CD8-positive, alpha-beta memory T cell (primary cell): ENCODE measurements around the gene WBP2NL. TPM values are rescaled to one million over a fixed set of nuclear protein-coding genes. Genes with fewer than 3 reads are reported as not detected.
A peak's percentile ranks its signal among the peaks of the same experiment; 100 is the strongest.

ENCODE experiments used
- CTCF ChIA-PET: fragments of 350-600 bp; sonication (Branson Sonifier 250); formaldehyde crosslinking; loops from one replicate; lab custom pipeline; 2021; ENCODE audit warnings: antibody characterized with exemption; lab: Charles Lee
- POLR2A ChIA-PET: fragments of 350-600 bp; sonication (Branson Sonifier 250); formaldehyde crosslinking; loops from one replicate; lab custom pipeline; 2021; ENCODE audit warnings: antibody characterized with exemption; lab: Charles Lee
- DNase-seq, 5 donors: peaks; one replicate each; pipeline versions ENCODE4 v3.0.0 to v3.0.0-alpha.2; 2020 to 2022; ENCODE audit warnings: mixed read lengths in 1 of 5
- H3K27ac ChIP-seq: one replicate; pipeline ENCODE4 v1.7.0; 2013; ENCODE audit warnings: low read depth, mild to moderate bottlenecking, low read length, moderate library complexity
- H3K27me3 ChIP-seq: 2 replicates; pipeline ENCODE4 v1.7.0; 2013; ENCODE audit warnings: low read length, mild to moderate bottlenecking; ENCODE audit not compliant: insufficient read depth, poor library complexity, severe bottlenecking
- H3K36me3 ChIP-seq: 2 replicates; pipeline ENCODE4 v1.7.0; 2013; ENCODE audit warnings: mild to moderate bottlenecking, low read length, moderate library complexity; ENCODE audit not compliant: insufficient read depth
- H3K4me1 ChIP-seq: 2 replicates; pipeline ENCODE4 v1.7.0; 2013; ENCODE audit warnings: mild to moderate bottlenecking, low read length, moderate library complexity; ENCODE audit not compliant: insufficient read depth
- H3K4me3 ChIP-seq: 2 replicates; pipeline ENCODE4 v1.7.0; 2013; ENCODE audit warnings: mild to moderate bottlenecking, low read length
- H3K9me3 ChIP-seq: 2 replicates; pipeline ENCODE4 v1.7.0; 2013; ENCODE audit warnings: mild to moderate bottlenecking, low read length
- H3K27ac Mint-ChIP-seq, 8 donors: one replicate each; pipeline ENCODE4 v1.8.0; 2020 to 2021; ENCODE audit warnings: mixed read lengths in 8 of 8, mild to moderate bottlenecking in 6 of 8, inconsistent platforms in 3 of 8, moderate library complexity in 3 of 8
- H3K27me3 Mint-ChIP-seq, 2 donors: one replicate each; pipeline ENCODE4 v1.8.0; 2020 to 2021; ENCODE audit warnings: mixed read lengths in 2 of 2, mild to moderate bottlenecking in 1 of 2, moderate library complexity in 1 of 2
- H3K36me3 Mint-ChIP-seq, 3 donors: one replicate each; pipeline ENCODE4 v1.8.0; 2020 to 2021; ENCODE audit warnings: mixed read lengths in 3 of 3, inconsistent platforms in 1 of 3, mild to moderate bottlenecking in 1 of 3
- H3K4me1 Mint-ChIP-seq, 3 donors: one replicate each; pipeline ENCODE4 v1.8.0; 2020 to 2021; ENCODE audit warnings: mixed read lengths in 3 of 3, inconsistent platforms in 1 of 3, mild to moderate bottlenecking in 1 of 3
- H3K4me3 Mint-ChIP-seq, 7 donors: one replicate each; pipeline ENCODE4 v1.8.0; 2020 to 2021; ENCODE audit warnings: mixed read lengths in 7 of 7, mild to moderate bottlenecking in 6 of 7, moderate library complexity in 4 of 7, inconsistent platforms in 2 of 7
- H3K9me3 Mint-ChIP-seq, 5 donors: one replicate each; pipeline ENCODE4 v1.8.0; 2020 to 2022; ENCODE audit warnings: mixed read lengths in 5 of 5, mild to moderate bottlenecking in 3 of 5, moderate library complexity in 2 of 5, inconsistent platforms in 1 of 5
- polyA plus RNA-seq: library from polyadenylated mRNA; unstranded; fragments of 300-500 nt; fragmentation: Illumina TruSeq; gene quantifications from one replicate; pipeline ENCODE4 v1.2.3, GENCODE V29; 2021
- total RNA-seq, 2 experiments: library from RNA; stranded (reverse); gene quantifications; one replicate each; pipeline ENCODE4 v1.2.3, GENCODE V29; 2021

WBP2NL gene
- total and polyA plus RNA-seq, 3 experiments from 2014 or later: 0.66 to 0.82 (median 0.70) TPM

DNA sequence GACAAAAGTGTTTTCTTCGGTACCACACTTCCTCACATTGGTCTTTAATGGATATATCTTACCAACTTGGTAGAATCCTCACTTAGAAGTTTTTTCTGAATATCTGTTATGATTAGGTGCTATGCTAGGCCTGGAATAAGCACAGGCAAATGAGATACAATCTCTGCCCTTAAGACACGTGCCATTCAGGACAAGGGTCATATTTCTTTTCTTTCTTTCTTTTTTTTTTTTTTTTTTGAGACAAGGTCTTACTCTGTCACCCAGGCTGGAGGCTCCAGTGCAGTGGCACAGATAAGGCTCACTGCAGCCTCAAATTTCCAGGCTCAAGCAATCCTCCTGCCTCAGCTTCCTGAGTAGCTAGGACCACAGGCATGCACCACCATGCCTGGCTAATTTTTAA is 23.0 kb downstream of the WBP2NL start:
- H3K36me3 Mint-ChIP-seq: peaks cover 0 to 1% (median 0%) of the 10 kb centered on the region in 3 donors
- ChIA-PET POLR2A (no interaction called here), CTCF (no interaction called here)
- H3K27ac Mint-ChIP-seq: no peak overlapping the region
- Histone ChIP-seq H3K27ac (no peak overlapping the region), H3K36me3 (no peaks in the 10 kb centered on the region), H3K4me3 (no peak overlapping the region), H3K27me3 (no peaks in the 10 kb centered on the region), H3K4me1 (peaks cover 9% of the 10 kb centered on the region), H3K9me3 (no peaks in the 10 kb centered on the region)
- H3K4me1 Mint-ChIP-seq: peaks cover 10 to 17% (median 10%) of the 10 kb centered on the region in 3 donors
- H3K27me3 Mint-ChIP-seq: peaks cover 4 to 11% of the 10 kb centered on the region in 2 donors
- no peak for DNase-seq
- H3K9me3 Mint-ChIP-seq: no peaks in the 10 kb centered on the region
- H3K4me3 Mint-ChIP-seq: no peak overlapping the region

DNA sequence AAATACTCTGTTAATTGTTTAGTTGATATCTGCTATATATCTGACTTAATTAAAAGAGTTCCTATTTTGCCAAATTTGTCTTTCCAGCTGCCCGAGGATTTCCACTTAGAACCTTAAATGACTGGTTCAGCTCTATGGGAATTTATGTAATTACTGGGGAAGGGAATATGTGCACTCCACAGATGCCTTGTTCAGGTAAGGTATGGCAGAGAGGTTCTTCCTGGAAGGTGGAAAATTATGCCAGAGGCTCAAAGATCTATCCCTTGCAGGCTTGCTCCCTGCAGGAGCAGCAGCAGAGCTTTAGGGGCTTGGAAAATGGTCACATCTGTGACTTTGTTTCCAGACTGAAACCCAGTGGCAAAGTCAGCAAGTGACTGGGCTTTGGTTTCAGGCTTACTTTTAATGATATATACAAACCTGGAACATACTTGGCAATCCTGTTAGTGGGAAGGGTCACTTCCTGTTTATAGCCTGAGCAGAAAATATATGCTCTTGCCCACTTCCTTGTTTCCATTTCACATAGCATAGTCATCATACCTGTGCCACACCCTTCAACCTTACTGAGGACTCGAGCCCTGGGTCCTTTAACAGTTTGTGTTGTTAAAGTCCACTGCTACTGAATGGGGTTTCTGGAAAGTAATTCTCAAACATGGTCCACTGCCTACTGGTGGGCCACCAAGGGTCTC is 23.7 kb downstream of the WBP2NL start:
- Mint-ChIP-seq H3K4me1 (peaks cover 10 to 17% (median 10%) of the 10 kb centered on the region in 3 donors), H3K36me3 (no peaks in the 10 kb centered on the region), H3K27ac (peak overlapping the region in 4 of 8 donors; percentile 31 to 70 (median 64)), H3K27me3 (peaks cover 3 to 4% of the 10 kb centered on the region in 2 donors), H3K4me3 (no peak overlapping the region), H3K9me3 (no peaks in the 10 kb centered on the region)
- CTCF ChIA-PET: no interaction called here
- Histone ChIP-seq H3K9me3 (no peaks in the 10 kb centered on the region), H3K36me3 (no peaks in the 10 kb centered on the region), H3K27ac (no peak overlapping the region), H3K27me3 (no peaks in the 10 kb centered on the region), H3K4me3 (no peak overlapping the region), H3K4me1 (peaks cover 9% of the 10 kb centered on the region)
- POLR2A ChIA-PET: no interaction called here
- no peak for DNase-seq

DNA sequence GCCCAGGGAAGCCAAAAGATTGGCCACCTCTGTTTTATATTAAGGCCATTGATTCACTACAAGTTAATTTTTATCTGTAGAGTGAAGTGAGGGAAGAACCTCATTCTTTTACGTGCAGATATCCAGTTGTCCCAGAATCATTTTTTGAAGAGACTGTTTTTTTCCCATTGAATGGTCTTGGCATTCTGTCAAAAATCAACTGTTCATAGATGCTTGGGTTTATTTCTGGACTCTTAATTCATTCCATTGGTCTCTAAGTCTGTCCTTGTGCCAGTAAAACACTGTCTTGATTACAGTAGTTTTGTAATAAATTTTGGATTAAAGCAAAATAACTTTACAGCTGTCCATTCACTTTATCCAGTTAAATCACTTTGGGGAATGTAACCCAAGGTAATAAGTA is 26.8 kb downstream of the WBP2NL start:
- Mint-ChIP-seq H3K4me3 (no peak overlapping the region), H3K27me3 (peaks cover 0 to 1% of the 10 kb centered on the region in 2 donors), H3K4me1 (peaks cover 10 to 17% (median 10%) of the 10 kb centered on the region in 3 donors), H3K9me3 (no peaks in the 10 kb centered on the region), H3K27ac (no peak overlapping the region), H3K36me3 (no peaks in the 10 kb centered on the region)
- no peak overlapping the region for H3K4me3 ChIP-seq
- ChIA-PET POLR2A (no interaction called here), CTCF (no interaction called here)
- H3K27ac ChIP-seq: no peak overlapping the region
- DNase-seq: no peak
- H3K4me1 ChIP-seq: peaks cover 9% of the 10 kb centered on the region
- H3K27me3 ChIP-seq: no peaks in the 10 kb centered on the region
- no peaks in the 10 kb centered on the region for H3K36me3 ChIP-seq
- H3K9me3 ChIP-seq: no peaks in the 10 kb centered on the region

DNA sequence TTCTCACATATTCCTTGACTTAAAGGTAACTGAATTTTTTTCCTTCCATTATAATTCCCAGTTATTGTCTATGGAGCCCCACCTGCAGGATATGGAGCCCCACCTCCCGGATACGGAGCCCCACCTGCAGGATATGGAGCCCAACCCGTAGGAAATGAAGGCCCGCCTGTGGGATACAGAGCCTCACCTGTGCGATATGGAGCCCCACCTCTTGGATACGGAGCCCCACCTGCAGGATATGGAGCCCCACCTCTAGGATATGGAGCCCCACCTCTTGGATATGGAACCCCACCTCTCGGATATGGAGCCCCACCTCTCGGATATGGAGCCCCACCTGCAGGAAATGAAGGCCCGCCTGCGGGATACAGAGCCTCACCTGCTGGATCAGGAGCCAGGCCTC is 28.1 kb downstream of the WBP2NL start:
- CTCF ChIA-PET: no interaction called here

DNA sequence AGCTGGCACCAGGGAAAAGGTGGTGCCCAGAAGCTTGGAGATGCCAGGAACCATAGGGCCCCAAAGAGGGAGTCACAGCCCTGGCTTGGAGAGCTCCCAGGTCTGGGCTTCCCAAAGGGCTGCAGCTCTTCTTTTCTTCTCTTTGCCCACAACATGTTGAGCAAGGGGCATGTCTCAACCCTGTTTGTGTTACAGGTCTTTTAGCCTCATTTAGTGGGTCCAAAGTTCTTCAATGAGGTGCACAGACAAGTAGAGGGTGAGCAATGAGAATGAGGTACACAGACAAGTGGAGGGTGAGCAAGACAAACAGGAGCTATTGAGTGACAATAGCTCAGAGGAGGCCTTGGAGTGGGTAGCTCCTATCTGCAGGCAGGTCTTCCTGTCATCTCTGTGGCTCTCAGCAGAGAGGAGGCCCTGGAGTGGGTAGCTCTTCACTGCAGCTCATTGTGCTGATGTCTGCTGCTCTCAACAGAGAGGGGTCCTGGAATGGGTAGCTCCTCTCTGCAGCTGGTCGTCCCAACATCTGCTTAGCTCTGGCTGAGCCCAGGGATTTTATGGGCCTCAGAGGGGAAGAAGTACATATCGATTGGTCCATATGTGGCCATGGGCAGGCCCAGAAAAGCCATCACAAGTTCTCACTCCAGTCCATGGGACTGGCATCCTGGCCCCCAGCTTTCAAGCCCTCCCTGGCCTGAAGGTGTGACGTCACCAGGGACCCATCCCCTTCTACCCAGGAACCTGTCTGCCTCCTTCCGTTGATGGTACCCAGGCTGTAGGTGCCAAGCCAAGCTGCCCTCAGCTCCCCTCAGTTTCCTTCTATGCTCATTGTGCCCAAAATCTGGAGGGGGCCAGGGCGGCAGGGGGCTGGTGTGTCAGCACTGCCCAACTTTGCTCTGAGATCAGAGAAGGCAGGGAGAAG is 34.9 kb downstream of the WBP2NL start:
- H3K27me3 ChIP-seq: no peaks in the 10 kb centered on the region
- ChIA-PET CTCF (no interaction called here), POLR2A (interaction anchor here (0.6 kb wide), 1 partner anchor 408 kb away, joined by 3 read pairs; no protein-coding TSS in a partner anchor)
- no peak overlapping the region for H3K4me3 ChIP-seq
- no peak overlapping the region for H3K27ac ChIP-seq
- Mint-ChIP-seq H3K27me3 (peaks cover 0 to 1% of the 10 kb centered on the region in 2 donors), H3K4me1 (peaks cover 0 to 9% (median 0%) of the 10 kb centered on the region in 3 donors), H3K9me3 (peaks cover 3 to 13% (median 5%) of the 10 kb centered on the region in 5 donors), H3K36me3 (peaks cover 0 to 10% (median 6%) of the 10 kb centered on the region in 3 donors), H3K27ac (no peak overlapping the region), H3K4me3 (no peak overlapping the region)
- H3K36me3 ChIP-seq: no peaks in the 10 kb centered on the region
- H3K4me1 ChIP-seq: no peaks in the 10 kb centered on the region
- no peaks in the 10 kb centered on the region for H3K9me3 ChIP-seq
- DNase-seq: no peak

More for the DNA sequence above, 28.1 kb downstream of the WBP2NL start:
- H3K27me3 ChIP-seq: no peaks in the 10 kb centered on the region
- POLR2A ChIA-PET: no interaction called here
- no peak overlapping the region for H3K27ac ChIP-seq
- Mint-ChIP-seq H3K27me3 (peaks cover 0 to 1% of the 10 kb centered on the region in 2 donors), H3K4me1 (peaks cover 10 to 19% (median 17%) of the 10 kb centered on the region in 3 donors), H3K4me3 (no peak overlapping the region), H3K27ac (no peak overlapping the region), H3K9me3 (no peaks in the 10 kb centered on the region), H3K36me3 (no peaks in the 10 kb centered on the region)
- no peak overlapping the region for H3K4me3 ChIP-seq
- H3K36me3 ChIP-seq: no peaks in the 10 kb centered on the region
- peaks cover 9% of the 10 kb centered on the region for H3K4me1 ChIP-seq
- H3K9me3 ChIP-seq: no peaks in the 10 kb centered on the region
- no peak for DNase-seq

DNA sequence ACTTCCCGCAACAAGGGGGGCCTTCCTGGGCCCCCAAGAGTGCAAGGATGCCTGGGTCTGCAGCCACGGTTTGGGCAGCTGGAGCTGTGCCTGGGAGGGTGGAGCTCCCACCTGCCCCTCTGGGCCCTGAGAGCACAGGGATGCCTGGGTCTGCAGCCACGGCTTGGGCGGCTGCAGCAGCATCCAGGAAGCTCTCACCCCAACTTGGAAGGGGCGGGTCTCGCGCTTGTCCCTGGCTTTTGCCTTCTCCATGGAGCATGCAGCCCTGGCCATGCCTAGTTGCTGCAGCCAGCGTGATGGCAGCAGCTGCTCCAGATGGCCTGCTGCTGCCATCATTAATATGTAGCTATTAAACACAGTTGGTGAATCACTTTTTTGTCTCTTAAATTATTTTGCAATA is 36.7 kb downstream of the WBP2NL start:
- CTCF ChIA-PET: no interaction called here
- no peak overlapping the region for H3K4me3 Mint-ChIP-seq
- H3K9me3 Mint-ChIP-seq: peaks cover 3 to 13% (median 5%) of the 10 kb centered on the region in 5 donors
- Histone ChIP-seq H3K9me3 (no peaks in the 10 kb centered on the region), H3K4me3 (no peak overlapping the region), H3K27ac (no peak overlapping the region), H3K36me3 (no peaks in the 10 kb centered on the region), H3K4me1 (no peaks in the 10 kb centered on the region), H3K27me3 (no peaks in the 10 kb centered on the region)
- H3K4me1 Mint-ChIP-seq: peaks cover 0 to 9% (median 0%) of the 10 kb centered on the region in 3 donors
- H3K27ac Mint-ChIP-seq: no peak overlapping the region
- H3K36me3 Mint-ChIP-seq: peaks cover 0 to 10% (median 6%) of the 10 kb centered on the region in 3 donors
- H3K27me3 Mint-ChIP-seq: peaks cover 0 to 1% of the 10 kb centered on the region in 2 donors
- POLR2A ChIA-PET: no interaction called here
- no peak for DNase-seq

DNA sequence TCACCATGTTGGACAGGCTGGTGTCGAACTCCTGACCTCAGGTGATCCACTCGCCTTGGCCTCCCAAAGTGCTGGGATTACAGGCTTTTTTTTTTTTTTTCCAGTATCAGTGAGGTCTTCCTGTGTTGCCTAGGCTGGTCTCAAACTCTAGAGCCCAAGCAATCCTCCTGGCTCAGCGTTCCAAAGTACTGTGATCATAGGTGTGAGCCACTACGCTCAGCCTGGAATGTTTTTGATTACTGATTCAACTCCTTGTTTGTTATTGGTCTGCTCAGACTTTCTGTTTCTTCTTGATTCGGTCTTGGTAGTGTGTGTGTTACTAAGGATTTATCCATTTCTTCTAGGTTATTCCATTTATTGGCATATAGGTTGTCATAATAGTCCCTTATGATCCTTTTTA is 40.7 kb downstream of the WBP2NL start:
- Mint-ChIP-seq H3K9me3 (peaks cover 9 to 20% (median 18%) of the 10 kb centered on the region in 5 donors), H3K27me3 (peaks cover 0 to 8% of the 10 kb centered on the region in 2 donors), H3K27ac (no peak overlapping the region), H3K4me1 (no peaks in the 10 kb centered on the region), H3K36me3 (peaks cover 3 to 18% (median 9%) of the 10 kb centered on the region in 3 donors), H3K4me3 (no peak overlapping the region)
- DNase-seq: no peak
- ChIA-PET CTCF (no interaction called here), POLR2A (interaction anchor here (0.7 kb wide), 1 partner anchor 39 kb away, joined by 3 read pairs; no protein-coding TSS in a partner anchor)
- no peaks in the 10 kb centered on the region for H3K9me3 ChIP-seq
- no peak overlapping the region for H3K4me3 ChIP-seq
- no peaks in the 10 kb centered on the region for H3K27me3 ChIP-seq
- H3K27ac ChIP-seq: no peak overlapping the region
- no peaks in the 10 kb centered on the region for H3K36me3 ChIP-seq
- H3K4me1 ChIP-seq: no peaks in the 10 kb centered on the region

DNA sequence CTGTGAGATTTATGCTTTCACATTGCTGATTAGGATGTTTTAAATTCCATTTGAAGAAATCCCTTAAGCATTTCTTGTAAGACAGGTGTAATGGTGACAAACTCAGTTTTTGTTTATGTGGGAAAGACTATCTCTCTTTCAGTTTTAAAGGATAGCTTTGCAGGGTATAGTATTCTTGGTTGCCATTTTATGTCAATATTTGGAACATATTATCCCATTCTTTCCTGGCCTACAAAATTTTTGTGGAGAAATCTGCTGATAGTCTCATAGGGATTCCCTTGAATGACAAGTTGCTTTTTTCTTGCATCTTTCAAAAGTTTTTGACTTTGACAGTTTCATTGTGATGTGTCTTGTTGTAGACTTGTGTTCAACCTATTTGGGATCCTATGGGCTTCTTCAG is 43.2 kb downstream of the WBP2NL start:
- peaks cover 0 to 8% of the 10 kb centered on the region in 2 donors for H3K27me3 Mint-ChIP-seq
- no peak overlapping the region for H3K4me3 Mint-ChIP-seq
- DNase-seq: no peak
- Histone ChIP-seq H3K9me3 (no peaks in the 10 kb centered on the region), H3K36me3 (no peaks in the 10 kb centered on the region), H3K4me1 (no peaks in the 10 kb centered on the region), H3K27me3 (no peaks in the 10 kb centered on the region), H3K4me3 (no peak overlapping the region), H3K27ac (no peak overlapping the region)
- H3K9me3 Mint-ChIP-seq: peaks cover 8 to 18% (median 16%) of the 10 kb centered on the region in 5 donors
- CTCF ChIA-PET: interaction anchor here (0.8 kb wide), 1 partner anchor 28 kb away, joined by 3 read pairs; no protein-coding TSS in a partner anchor
- peaks cover 3 to 18% (median 3%) of the 10 kb centered on the region in 3 donors for H3K36me3 Mint-ChIP-seq
- no peaks in the 10 kb centered on the region for H3K4me1 Mint-ChIP-seq
- H3K27ac Mint-ChIP-seq: no peak overlapping the region
- POLR2A ChIA-PET: no interaction called here
